GM18508 (cell line): ENCODE data around the gene STXBP2.

Experiments
- ATAC-seq: cut with Tn5 transposase; IDR thresholded peaks from one replicate; pipeline ENCODE4 v1.9.1; 2021; ENCODE audit warnings: moderate number of reproducible peaks; ENCODE audit not compliant: insufficient read depth, unreplicated experiment

STXBP2 gene

DNA sequence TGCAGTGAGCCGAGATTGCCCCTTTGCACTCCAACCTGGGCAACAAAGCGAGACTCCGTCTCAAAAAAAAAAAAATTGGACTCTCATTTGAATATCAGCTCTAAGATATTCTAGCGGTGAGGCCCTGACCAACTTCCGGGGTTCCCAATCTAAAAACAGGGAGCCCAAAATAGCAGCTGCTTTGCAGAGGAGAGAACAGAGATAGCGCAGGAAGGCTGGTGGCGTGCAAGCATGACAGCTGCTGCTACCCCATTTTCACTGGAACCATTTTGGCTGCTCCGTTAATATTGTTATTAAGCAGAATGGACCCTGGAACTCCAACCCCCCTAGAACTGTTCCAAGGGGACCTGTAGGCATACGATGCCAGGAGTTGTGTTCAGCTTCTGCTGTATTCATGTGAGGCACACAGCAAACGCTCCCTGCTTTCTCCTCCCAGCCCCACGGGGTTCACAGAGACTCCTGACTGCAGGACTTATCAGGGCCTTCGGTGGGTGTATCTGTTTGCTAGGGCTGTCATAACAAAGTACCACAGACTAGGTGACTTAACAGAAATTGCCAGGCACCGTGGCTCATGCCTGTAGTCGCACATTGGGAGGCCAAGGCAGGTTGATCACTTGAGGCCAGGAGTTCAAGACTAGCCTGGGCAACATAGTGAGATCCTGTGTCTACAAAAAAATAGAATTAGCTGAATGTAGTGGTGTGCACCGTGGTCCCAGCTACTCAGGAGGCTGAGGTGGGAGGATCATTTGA, 11.5 kb downstream of the STXBP2 start:
- no peak for ATAC-seq

DNA sequence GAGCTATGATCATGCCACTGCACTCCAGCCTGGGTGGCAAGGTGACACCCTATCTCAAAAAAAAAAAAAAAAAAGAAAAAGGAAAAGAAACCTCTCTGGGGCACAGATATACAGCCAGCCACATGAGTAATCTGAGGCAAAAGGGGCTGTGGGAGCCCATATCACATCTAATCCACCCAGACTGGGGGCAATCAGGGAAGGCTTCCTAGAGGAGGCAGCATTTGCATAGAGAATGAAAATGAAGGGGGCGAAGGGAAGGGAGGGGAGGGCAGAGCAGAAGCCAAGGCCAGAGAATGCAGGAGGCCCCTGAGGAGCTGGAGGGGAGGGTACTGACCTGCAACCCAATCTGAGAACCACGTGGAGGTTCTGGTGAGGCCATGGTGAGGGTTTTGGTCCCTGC, 13.2 kb downstream of the STXBP2 start:
- ATAC-seq, result no peak

DNA sequence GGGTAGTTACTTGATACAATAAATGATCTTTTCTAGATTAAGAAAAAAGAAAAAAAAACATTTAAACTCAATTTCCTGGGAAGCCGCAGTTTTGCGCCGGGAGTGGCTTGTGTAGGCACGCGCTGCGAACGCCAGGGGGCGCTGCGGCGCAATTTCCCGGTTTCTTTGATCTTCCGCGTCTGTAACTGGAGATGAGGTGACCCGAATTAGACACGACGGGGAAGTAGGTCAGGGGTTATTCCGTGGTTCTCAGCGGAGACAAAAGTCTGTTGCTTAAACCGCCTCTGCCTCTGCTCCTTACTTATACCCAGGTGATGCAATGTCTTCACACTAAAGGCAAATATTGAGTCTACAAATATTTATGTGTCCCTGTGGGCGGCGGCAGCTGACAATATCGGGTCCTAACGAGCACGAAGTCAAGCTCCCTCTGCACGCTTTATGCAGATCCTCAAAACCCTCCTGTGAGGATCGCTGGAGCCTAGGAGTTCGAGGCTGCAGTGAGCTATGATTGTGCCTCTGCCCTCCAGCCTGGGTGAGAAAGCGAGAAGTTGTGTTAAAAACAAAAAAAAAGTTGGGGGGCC, 15.2 kb downstream of the STXBP2 start:
- no peak for ATAC-seq

DNA sequence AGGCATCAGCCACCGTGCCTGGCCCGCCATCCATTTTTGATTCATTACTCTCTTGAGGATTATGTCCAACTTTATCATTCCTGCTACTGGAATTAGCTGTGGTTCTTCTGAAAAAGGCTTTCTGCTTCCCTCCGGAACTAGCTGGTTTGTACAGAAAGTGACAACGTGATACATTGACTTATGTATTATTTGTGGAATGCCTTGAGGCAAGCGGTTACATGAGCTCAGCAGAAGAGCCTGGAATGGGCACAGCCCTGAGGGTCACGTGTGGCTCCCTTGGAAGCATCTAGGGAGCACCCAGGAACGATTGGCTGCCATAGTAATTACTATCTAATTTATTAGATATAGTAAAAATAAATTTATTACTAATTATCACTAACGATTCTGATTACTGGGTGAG, 17.5 kb downstream of the STXBP2 start:
- ATAC-seq, result no peak

DNA sequence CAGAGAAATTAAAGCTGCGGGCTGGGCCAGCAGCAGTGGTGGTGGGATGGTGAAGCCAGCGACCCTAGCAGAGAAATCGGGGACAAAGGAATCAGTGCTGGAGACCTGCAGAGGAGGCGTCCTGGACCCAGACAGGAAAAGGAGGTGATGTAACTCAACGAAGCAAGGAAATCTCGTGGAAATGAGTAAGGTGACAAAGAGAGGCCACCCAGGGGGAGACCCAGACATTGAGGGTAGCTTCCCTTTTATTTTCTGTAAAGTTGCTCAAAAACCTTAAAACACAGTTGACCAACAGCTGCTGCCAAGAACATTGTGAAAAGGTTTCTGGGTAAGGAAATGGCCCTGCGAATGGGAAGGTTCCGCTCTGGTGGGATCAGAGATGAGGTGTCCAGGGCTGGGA, 18.7 kb downstream of the STXBP2 start:
- ATAC-seq, result no peak

DNA sequence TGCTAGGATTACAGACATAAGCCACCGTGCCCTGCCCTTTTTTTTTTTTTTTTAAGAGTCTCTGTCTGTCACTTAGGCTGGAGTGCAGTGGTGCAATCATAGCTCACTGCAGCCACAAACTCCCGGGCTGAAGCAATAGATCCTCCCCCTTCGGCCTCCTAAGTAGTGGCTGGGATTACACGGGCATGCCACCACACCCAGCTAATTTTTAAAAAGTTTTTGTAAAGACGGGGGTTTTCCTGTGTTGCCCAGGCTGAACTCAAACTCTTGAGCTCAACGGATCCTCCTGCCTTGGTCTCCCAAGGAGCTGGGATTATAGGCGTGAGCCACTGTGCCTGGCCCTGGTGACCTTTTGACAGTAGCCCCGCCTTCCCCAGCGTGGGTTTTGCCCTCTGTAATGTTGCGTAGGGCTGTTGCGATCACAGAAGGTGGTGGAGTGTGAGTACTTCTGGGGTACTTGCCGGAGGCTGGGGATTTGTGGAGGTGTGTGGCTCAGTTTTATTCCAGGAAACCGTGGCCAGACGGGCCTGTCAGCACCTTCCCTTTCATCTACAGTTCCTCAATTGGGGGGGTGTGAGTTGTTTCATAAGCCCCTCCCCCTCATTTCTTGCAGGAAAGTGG, 20.3 kb downstream of the STXBP2 start:
- ATAC-seq, result no peak

DNA sequence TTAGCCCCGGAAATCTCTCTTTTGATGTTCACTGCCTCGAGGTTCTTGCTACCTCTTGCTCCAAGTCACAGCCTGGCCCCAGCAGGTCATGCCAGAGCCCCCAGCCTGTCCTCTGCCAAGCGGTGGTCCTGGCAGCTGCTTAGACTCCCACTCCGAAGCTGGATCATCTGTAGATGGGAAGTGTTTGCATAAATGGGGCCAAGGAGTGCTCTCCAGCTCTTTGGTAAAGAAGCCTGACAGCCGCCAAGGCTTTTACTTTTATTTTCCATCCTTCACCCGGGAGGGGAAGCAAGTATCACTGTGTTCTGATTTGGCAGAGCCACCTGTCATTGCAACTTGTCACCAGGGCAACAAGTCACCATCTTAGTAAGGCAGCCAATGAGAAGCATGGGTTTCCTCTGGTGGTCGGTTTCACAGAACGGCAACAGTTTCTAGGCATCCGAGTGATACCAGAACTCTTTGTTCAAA, 21.3 kb downstream of the STXBP2 start:
- ATAC-seq, result no peak

DNA sequence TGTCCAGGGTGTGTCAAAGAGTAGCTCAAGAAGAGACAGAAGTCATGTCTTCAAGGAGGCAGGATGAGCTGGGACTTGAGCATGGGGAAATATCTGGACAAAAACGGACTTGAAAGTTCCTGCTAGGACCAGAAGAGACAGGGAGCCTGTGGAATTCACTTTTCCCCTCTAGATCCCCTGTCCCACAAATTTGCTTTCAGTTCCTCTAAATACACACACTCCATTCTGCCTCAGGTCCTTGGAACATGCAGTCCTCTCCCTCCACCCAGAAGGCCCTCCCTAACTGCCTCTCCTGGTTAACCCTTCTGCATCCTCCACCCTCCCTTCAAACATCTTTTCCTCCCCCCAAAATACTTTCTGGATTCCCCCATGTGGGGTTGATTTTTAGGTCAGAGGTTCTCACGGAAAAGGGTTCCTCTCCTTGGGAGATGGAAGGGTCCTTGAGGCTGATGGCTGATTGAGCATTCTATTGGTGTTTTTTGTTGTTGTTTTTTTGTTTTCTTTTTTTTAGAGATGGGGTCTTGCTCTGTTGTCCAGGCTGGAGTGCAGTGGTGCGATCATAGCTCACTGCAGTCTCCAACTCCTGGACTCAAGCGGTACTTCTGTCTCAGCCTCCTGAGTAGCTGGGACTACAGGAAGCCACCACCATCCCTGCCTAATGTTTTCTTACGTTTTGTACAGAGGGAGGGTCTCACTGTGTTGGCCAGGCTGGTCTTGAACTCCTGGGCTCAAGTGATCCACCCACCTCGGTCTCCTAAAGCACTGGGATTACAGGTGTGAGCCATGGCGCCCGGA, 25.0 kb downstream of the STXBP2 start:
- ATAC-seq, result no peak

DNA sequence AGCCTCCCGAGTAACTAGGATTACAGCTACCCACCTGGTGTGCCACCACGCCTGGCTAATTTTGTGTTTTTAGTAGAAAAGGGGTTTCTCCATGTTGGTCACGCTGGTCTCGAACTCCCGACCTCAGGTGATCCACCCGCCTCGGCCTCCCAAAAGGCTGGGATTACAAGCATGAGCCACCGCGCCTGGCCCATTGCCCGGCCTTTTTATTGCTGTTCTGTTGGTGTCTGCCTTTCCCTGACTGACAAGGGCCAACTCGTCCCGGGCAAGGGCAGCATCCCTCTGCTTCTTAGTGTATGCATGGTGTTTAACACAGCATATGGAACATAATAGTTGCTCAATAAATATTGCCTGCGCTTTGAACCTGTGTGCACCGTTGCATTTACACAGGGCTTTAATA, 25.7 kb downstream of the STXBP2 start:
- ATAC-seq, result no peak

DNA sequence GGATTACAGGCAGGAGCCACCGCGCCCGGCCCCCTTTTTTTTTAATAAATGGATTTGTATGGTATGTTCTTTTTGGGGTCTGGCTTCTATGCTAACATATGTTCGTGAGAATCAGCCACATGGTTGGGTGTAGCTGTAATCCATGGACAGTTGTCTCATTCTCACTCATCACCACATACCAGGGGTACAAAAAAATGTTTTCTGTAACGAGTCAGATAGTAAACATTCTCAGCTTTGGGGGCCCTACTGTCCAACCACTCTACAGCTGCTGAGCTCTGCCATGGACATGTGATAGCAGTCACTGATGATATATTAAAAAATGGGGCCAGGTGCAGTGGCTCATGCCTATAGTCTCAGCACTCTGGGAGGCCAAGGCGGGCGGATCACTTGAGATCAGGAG, 26.8 kb downstream of the STXBP2 start:
- ATAC-seq, result no peak

DNA sequence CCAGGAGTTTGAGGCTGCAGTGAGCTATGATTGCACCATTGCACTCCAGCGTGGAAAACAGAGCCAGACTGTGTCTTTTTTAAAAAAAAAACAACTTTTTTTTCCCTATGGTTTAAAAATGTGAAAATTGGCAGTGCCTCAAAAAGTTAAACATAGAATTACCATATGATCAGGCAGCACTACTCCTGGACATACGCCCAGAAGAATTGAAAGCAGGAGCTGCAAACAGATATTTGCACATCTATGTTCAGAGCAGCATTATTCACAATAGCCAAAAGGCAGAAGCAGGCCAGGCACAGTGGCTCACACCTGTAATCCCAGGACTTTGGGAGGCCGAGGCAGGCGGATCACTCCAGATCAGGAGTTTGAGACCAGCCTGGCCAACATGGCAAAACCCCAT, 28.2 kb downstream of the STXBP2 start:
- no peak for ATAC-seq

DNA sequence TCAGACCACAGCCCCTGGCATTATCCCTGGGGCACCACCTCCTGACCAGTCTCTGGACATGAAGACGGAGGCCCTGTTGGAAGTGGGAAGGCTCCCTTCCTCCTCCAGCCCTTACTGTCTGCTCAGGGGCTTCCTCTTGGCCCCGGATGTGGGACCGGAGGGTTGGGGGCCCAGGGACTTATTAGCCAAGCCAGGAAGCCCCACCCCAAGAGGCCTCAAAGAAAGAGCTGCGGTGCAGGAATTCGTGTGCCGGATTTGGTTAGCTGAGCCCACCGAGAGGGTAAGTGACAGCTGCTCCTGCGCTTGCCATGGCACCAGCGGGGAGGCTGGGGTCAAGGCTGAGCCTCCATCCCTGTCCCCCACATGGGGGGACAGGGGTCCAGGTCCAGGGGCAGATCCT, 31.9 kb downstream of the STXBP2 start, which contains the start of gene RETN:
RETN (plus strand) TSS at position 208 of the 400 bp plus-strand sequence. CDS start 278 bp downstream, outside the sequence.
- no peak for ATAC-seq

DNA sequence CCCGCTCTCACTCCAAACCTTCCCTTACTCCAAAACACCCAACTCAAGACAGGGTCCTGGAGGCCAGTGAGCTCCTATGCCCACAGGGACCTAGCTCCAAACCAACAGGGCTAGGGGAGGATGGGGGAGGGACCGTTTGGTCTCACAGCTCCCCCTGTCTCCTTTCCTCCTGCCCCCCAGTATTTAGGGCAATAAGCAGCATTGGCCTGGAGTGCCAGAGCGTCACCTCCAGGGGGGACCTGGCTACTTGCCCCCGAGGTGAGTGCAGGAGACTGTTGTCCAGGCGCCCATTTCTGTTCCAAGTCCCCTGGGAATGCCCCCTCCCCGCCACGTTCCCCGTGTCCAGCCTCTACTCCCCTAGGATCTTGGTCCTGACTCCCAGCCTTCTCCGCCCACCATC, 32.7 kb downstream of the STXBP2 start:
- no peak for ATAC-seq

DNA sequence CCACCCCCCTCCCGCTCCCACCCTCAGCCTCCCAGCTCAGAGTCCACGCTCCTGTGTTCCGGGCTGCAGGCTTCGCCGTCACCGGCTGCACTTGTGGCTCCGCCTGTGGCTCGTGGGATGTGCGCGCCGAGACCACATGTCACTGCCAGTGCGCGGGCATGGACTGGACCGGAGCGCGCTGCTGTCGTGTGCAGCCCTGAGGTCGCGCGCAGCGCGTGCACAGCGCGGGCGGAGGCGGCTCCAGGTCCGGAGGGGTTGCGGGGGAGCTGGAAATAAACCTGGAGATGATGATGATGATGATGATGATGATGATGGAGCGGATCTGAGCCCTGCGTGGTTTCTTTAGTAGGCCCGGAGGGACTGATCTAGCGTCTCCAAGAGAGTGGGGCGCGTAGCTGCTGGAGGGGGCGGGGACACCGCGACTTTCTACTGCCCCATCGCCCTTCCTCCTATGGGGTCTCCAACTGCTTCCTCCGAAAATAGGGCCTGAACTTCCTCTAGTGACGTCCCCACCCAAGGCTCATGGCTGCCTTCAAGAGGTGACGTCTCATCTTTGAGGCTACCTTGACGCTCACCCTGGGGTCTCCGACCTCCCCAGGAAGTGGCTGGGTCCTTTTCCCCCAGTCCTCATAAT, 33.4 kb downstream of the STXBP2 start:
- no peak for ATAC-seq

DNA sequence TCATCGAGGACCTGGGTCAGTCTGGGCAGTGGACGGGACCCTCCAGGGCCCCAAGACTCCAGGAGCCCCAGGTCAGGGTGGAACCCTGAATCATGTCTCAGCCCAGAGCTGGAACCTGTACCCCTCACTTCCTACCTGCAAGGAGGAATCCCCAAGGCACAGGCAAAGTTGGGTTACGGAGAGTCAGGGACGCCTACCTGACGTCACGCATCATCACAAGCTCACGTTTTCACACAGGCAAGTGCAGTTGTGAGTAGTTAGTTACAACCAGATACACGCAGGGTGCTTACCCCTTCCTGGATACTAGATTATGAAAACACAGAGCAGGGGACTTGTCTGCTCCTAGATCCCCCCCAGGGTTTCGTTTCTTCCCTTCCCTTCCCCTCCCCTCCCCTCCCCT, 33.9 kb downstream of the STXBP2 start:
- ATAC-seq, result no peak

DNA sequence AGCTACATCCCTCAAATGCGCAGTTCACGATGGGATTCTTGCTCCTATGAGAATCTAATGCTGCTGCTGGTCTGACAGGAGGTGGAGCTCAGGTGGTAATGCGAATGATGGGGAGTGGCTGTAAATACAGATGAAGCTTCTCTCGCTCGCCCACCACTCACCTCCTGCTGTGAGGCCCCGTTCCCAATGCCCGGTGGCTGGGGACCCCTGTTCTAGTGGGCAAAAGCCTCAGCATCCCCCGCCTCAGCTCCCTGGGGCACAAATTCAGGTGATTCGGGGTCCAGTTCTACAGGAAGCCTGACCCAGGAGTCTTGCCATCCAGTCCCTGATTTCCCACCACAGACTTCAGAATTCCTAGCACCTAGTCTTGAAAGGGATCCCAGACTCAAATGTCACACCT, 35.6 kb downstream of the STXBP2 start:
- ATAC-seq, result no peak

DNA sequence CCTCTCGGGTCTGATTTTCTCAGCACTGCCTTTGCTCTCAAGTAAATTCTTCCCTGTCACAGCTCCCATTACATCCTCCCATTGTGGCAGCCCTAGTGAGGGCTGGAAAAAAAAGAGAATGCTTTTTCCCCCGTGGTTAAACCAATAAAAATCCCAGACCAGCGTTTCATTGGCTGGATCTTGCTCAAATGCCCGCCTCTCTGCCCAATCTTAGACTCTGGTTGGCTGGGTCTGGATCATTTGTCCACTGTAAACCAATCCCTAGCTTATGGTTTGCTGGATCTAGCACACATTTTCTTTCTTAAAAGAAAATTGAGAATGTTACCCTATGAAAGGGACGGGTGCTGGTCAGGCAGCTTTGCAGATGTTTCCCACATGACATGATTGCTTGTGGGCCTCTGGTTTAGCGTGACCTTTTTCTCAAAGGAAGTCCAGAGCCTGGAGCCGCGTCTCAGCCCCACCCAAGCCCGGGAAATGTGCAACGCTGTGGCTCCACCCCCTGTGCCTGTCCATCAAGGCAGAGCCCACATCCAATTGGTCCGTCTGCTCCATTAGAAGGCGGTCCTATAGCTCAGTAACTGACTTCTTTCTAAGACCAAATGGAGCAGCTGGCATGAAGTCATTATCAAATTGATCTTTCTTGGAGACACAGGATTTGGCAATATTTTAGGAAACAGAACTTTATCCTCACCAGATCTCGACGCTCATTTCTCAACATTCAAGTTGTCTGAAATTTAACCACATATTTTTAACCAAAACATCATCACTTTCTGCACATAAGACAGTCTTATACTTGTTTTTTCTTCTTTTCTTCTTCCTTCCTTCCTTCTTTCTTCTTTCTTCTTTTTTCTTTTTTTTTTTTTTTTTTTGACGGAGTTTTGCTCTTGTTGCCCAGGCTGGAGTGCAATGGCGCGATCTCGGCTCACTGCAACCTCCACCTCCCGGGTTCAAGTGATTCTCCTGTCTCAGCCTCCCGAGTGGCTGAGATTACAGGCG, 37.4 kb downstream of the STXBP2 start:
- no peak for ATAC-seq

DNA sequence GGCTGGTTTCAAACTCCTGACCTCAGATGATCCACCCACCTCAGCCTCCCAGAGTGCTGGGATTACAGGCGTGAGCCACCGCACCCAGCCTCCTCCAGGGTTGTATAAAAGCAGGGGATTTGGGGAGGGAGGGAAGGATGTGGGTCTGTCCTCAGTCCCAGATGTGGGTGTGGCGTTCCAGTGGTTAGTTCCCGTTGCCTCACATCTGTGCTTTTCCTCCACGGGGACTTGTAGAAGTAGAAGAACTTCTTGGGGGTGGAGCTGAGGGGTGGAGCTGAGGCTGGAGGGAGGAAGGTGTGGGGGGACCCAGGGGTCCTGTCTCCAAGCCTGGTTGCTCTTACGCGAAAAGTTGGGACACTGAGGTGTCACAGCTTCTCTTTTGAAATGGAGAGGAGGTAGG, 39.5 kb downstream of the STXBP2 start:
- no peak for ATAC-seq

DNA sequence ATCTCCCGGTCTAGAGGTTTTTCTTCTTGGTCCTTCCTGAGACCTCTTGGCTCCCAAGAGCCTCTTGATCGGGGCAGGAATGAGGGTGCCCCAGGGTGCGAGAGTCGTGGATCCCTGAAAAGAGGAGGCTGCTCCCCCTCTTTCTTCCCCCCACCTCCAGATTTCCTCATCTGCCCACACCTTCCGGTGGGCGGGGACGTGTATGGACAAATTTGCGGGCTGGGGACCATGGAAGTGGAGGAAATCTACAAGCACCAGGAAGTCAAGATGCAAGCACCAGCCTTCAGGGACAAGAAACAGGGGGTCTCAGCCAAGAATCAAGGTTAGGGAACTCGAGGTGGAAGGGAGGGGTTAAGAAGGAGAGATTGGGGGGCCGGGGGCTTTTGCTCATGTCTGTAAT, 39.9 kb downstream of the STXBP2 start, which contains the start of gene MCEMP1:
MCEMP1 (plus strand) TSS at position 237 of the 400 bp plus-strand sequence; CDS start at position 268, 31 bp downstream.
- ATAC-seq, result no peak
